ENCODE measurements around the gene NIPAL3.
A peak's percentile ranks its signal among the peaks of the same experiment; 100 is the strongest.

The NIPAL3 gene

DNA sequence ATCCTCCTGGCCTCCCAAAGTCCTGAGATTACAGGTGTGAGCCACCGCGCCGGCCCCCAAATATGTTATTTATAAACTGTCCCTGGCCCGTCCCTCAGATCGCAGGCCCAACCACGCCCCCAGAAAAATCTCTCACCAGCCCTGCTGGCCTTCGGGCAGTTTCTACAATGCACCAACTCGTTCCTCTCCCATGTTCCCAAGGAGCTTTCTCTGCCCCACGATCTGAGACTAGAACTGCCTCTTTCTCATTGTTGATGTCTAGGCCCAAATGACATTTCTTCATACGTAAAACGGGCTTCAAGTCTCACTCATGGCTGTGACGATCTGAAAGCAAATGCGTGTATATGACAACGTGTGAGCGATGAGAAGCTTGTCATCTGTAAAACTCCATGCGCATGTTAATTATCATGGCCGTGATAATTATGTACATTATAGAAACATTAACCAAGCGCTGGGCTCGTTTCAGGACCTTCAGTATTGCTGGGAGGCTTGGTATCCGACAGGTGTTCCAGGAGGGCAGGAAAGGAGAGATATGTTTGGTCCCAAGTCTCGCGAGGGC is 748 bp upstream of the NIPAL3 start:
- no peak for TF ChIP-seq FOXM1 (IDR thresholded peaks at IDR 0.05; ENCODE audit: borderline replicate concordance, low read depth)
- TF ChIP-seq EP300 (IDR thresholded peaks at IDR 0.05; ENCODE audit: borderline replicate concordance), result no peak
- TF ChIP-seq RAD21 (IDR thresholded peaks at IDR 0.05; ENCODE audit: low read depth), result no peak
- TF ChIP-seq ZBTB7A (IDR thresholded peaks at IDR 0.05; ENCODE audit: low read depth), result no peak
- TF ChIP-seq, protein P1, sequence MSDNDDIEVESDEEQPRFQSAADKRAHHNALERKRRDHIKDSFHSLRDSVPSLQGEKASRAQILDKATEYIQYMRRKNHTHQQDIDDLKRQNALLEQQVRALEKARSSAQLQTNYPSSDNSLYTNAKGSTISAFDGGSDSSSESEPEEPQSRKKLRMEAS (IDR thresholded peaks at IDR 0.05), result no peak
- TF ChIP-seq, protein P2, sequence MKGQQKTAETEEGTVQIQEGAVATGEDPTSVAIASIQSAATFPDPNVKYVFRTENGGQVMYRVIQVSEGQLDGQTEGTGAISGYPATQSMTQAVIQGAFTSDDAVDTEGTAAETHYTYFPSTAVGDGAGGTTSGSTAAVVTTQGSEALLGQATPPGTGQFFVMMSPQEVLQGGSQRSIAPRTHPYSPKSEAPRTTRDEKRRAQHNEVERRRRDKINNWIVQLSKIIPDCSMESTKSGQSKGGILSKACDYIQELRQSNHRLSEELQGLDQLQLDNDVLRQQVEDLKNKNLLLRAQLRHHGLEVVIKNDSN (IDR thresholded peaks at IDR 0.05), result no peak
- no peak for TF ChIP-seq TEAD4 (IDR thresholded peaks at IDR 0.05)
- TF ChIP-seq, protein P3, sequence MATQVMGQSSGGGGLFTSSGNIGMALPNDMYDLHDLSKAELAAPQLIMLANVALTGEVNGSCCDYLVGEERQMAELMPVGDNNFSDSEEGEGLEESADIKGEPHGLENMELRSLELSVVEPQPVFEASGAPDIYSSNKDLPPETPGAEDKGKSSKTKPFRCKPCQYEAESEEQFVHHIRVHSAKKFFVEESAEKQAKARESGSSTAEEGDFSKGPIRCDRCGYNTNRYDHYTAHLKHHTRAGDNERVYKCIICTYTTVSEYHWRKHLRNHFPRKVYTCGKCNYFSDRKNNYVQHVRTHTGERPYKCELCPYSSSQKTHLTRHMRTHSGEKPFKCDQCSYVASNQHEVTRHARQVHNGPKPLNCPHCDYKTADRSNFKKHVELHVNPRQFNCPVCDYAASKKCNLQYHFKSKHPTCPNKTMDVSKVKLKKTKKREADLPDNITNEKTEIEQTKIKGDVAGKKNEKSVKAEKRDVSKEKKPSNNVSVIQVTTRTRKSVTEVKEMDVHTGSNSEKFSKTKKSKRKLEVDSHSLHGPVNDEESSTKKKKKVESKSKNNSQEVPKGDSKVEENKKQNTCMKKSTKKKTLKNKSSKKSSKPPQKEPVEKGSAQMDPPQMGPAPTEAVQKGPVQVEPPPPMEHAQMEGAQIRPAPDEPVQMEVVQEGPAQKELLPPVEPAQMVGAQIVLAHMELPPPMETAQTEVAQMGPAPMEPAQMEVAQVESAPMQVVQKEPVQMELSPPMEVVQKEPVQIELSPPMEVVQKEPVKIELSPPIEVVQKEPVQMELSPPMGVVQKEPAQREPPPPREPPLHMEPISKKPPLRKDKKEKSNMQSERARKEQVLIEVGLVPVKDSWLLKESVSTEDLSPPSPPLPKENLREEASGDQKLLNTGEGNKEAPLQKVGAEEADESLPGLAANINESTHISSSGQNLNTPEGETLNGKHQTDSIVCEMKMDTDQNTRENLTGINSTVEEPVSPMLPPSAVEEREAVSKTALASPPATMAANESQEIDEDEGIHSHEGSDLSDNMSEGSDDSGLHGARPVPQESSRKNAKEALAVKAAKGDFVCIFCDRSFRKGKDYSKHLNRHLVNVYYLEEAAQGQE (IDR thresholded peaks at IDR 0.05; ENCODE audit: low read depth), result no peak

DNA sequence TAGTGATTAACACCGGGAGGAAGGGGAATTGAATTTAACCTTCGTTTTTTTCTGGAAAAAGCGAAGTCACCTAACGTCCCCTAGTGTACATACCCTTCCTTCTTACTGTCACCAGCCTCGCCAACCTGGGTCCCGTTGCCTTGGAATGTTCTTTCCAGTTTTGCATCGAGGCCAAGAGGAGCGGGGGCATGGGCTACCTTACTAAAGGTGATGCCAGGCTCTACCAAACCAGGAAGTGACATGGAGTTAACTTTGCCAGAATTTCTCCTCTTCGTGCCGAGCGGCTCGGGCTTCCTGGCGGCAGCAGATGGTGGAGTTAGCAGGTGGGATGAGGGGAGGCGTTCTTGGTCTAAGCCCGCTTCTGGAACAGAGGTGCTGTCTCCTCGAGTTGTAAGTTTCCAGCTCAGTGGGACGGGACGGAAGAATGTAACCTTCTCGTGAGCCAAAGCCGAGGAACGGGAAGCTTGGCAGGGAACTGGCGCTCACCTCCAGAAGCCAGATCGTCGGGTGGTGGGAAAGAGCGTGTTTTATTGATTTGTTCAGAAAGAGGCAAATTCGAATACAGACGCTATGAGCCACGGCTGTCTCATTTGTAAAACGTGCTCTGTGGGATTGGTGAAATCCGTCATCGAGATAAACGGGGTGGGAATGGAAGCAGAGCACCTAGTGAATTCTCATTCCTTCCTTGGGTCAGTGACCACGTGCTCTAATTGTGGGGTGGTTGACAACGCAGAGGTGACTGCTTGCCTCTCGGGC is 486 bp downstream of the NIPAL3 start:
- no peak for TF ChIP-seq YY1 (IDR thresholded peaks at IDR 0.05; ENCODE audit: low read depth)
- no peak for TF ChIP-seq ZBTB7A (IDR thresholded peaks at IDR 0.05; ENCODE audit: low read depth)
- TF ChIP-seq, protein P1 (IDR thresholded peaks at IDR 0.05), result peak; percentile 66; the same call in 1 of the 2 replicates
- 0 out of 2 replicates have a peak, but pooled peaks have one; percentile 49 for TF ChIP-seq TAF1 (IDR thresholded peaks at IDR 0.05; ENCODE audit: low read depth)
- TF ChIP-seq TEAD4 (IDR thresholded peaks at IDR 0.05), result no peak
- TF ChIP-seq, protein P2 (IDR thresholded peaks at IDR 0.05), result peak; percentile 39; the same call in 1 of the 2 replicates
- TF ChIP-seq, protein P3 (IDR thresholded peaks at IDR 0.05; ENCODE audit: low read depth), result no peak
- no peak for TF ChIP-seq EGR1 (IDR thresholded peaks at IDR 0.05)
- TF ChIP-seq CREB1 (IDR thresholded peaks at IDR 0.05; ENCODE audit: low read depth), result no peak
- TF ChIP-seq EP300 (IDR thresholded peaks at IDR 0.05; ENCODE audit: borderline replicate concordance), result no peak
- no peak for TF ChIP-seq NFIC (IDR thresholded peaks at IDR 0.05)
- TF ChIP-seq FOXM1 (IDR thresholded peaks at IDR 0.05; ENCODE audit: borderline replicate concordance, low read depth), result no peak
- TF ChIP-seq TCF12 (IDR thresholded peaks at IDR 0.05; ENCODE audit: low read depth), result no peak
- TF ChIP-seq RAD21 (IDR thresholded peaks at IDR 0.05; ENCODE audit: low read depth), result no peak
- no peak for TF ChIP-seq CEBPB (IDR thresholded peaks at IDR 0.05)

DNA sequence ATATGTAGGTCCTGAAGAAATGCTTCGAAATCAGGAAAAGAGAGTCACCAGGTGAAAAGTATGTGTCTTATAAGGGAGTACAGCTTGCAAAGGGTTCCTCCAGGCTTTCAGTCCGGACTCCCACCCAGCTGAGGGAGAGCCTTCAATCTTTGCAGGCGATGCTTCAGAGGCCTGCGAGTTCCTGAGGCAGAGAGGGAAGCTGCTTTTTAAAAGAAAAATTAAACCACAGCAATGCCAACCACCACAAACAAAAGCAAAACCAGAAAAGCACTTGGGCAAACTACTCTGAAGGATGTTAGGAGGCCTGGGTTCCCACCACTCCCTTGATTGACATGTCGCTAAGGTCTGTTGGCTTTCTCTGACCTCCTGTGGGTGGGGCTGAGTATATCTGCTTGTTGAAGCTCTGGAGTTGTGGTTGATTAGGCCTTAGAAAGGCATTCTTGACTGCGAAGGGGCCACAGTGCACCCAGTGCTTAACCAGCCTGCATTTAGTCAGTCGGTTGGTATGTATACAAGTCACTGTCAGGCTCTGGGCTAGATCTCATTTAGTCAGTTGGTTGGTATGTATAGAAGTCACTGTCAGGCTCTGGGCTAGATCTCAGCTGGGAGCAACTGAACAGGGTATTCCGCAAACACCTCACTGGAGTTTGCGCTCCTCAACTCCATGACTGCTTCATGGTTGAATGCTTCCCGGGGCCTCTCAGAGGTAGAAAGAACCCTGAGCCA is 1.2 kb downstream of the NIPAL3 start:
- no peak for TF ChIP-seq CEBPB (IDR thresholded peaks at IDR 0.05)
- no peak for TF ChIP-seq TCF12 (IDR thresholded peaks at IDR 0.05; ENCODE audit: low read depth)
- TF ChIP-seq, protein P1 (IDR thresholded peaks at IDR 0.05), result no peak
- TF ChIP-seq NFIC (IDR thresholded peaks at IDR 0.05), result no peak
- TF ChIP-seq ZBTB7A (IDR thresholded peaks at IDR 0.05; ENCODE audit: low read depth), result no peak
- no peak for TF ChIP-seq TAF1 (IDR thresholded peaks at IDR 0.05; ENCODE audit: low read depth)
- TF ChIP-seq YY1 (IDR thresholded peaks at IDR 0.05; ENCODE audit: low read depth), result no peak
- TF ChIP-seq, protein P3 (IDR thresholded peaks at IDR 0.05; ENCODE audit: low read depth), result no peak

Measured in Ishikawa (cell line).